KMS-11 (cell line): ENCODE measurements around the gene ATP9B.

Experiments
- H2AFZ ChIP-seq: fragments of 200-600 bp; sonication (generic); 2 replicates; pipeline ENCODE4 v1.6.1; 2016; ENCODE audit warnings: antibody characterized with exemption, mixed run types, low read depth
- H3K27ac ChIP-seq: fragments of 200-600 bp; sonication (generic); 2 replicates; pipeline ENCODE4 v1.6.1; 2016; ENCODE audit warnings: mild to moderate bottlenecking, mixed run types
- H3K27me3 ChIP-seq: fragments of 200-600 bp; sonication (generic); 2 replicates; pipeline ENCODE4 v1.6.1; 2017; ENCODE audit warnings: mild to moderate bottlenecking, low read depth, mixed run types, moderate library complexity; ENCODE audit not compliant: insufficient read depth
- H3K36me3 ChIP-seq: fragments of 200-600 bp; sonication (generic); 2 replicates; pipeline ENCODE4 v1.6.1; 2017; ENCODE audit warnings: mild to moderate bottlenecking, mixed run types; ENCODE audit not compliant: insufficient read depth
- H3K4me1 ChIP-seq: fragments of 200-600 bp; sonication (generic); 2 replicates; pipeline ENCODE4 v1.6.1; 2016; ENCODE audit warnings: mild to moderate bottlenecking, low read depth, mixed run types; ENCODE audit not compliant: poor library complexity, severe bottlenecking
- H3K4me2 ChIP-seq: fragments of 200-600 bp; sonication (generic); 2 replicates; pipeline ENCODE4 v1.7.0; 2016; ENCODE audit warnings: mild to moderate bottlenecking, mixed run types
- H3K4me3 ChIP-seq: fragments of 200-600 bp; sonication (generic); IDR thresholded peaks from 2 replicates; pipeline ENCODE4 v1.6.1; 2017; ENCODE audit warnings: low read depth, low read length, mixed read lengths; ENCODE audit not compliant: insufficient read depth
- H3K79me2 ChIP-seq: fragments of 200-600 bp; sonication (generic); 2 replicates; pipeline ENCODE4 v1.6.1; 2016; ENCODE audit warnings: low read depth, mixed run types; ENCODE audit not compliant: insufficient read depth
- H3K9ac ChIP-seq: fragments of 200-600 bp; sonication (generic); 2 replicates; pipeline ENCODE4 v1.6.1; 2016; ENCODE audit warnings: mild to moderate bottlenecking, mixed run types
- H4K20me1 ChIP-seq: fragments of 200-600 bp; sonication (generic); 2 replicates; pipeline ENCODE4 v1.6.1; 2016; ENCODE audit warnings: mild to moderate bottlenecking, mixed run types; ENCODE audit not compliant: insufficient read depth
- TF ChIP-seq, protein P1 (sequence below): fragments of 200-600 bp; sonication (generic); conservative IDR thresholded peaks from 2 replicates; pipeline ENCODE4 v1.6.1; 2017; ENCODE audit warnings: low read depth, mild to moderate bottlenecking, antibody characterized with exemption, low read length, moderate library complexity, mixed read lengths

The ATP9B gene

DNA sequence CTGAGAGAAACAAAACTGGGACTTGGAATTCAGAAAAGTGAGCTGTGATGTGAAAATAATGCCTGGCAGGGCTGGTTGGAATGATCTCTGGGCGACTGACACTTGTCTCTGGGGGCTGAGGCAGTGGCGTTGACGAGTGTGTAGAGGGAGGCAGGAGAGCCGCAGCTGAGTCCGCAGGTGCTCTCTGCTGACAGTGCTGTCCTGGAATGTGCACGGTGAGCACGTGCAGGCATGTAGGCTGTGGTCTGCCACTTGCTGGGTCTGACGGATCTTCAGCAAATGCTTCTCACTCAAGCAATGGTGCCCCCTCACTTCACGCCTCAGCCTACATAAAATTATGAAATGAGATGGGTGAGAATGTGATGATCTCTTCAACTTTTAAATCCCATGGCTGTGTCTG is 38.5 kb upstream of the ATP9B start:
- Histone ChIP-seq H3K4me1 (no peaks in the 10 kb centered on the region), H3K9ac (no peak overlapping the region), H3K27ac (no peak overlapping the region), H4K20me1 (no peaks in the 10 kb centered on the region), H3K4me2 (no peak overlapping the region), H2AFZ (no peak overlapping the region), H3K4me3 (no peak overlapping the region), H3K36me3 (no peaks in the 10 kb centered on the region), H3K79me2 (no peaks in the 10 kb centered on the region), H3K27me3 (no peaks in the 10 kb centered on the region)
- TF ChIP-seq, protein P1, sequence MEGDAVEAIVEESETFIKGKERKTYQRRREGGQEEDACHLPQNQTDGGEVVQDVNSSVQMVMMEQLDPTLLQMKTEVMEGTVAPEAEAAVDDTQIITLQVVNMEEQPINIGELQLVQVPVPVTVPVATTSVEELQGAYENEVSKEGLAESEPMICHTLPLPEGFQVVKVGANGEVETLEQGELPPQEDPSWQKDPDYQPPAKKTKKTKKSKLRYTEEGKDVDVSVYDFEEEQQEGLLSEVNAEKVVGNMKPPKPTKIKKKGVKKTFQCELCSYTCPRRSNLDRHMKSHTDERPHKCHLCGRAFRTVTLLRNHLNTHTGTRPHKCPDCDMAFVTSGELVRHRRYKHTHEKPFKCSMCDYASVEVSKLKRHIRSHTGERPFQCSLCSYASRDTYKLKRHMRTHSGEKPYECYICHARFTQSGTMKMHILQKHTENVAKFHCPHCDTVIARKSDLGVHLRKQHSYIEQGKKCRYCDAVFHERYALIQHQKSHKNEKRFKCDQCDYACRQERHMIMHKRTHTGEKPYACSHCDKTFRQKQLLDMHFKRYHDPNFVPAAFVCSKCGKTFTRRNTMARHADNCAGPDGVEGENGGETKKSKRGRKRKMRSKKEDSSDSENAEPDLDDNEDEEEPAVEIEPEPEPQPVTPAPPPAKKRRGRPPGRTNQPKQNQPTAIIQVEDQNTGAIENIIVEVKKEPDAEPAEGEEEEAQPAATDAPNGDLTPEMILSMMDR: no peak

DNA sequence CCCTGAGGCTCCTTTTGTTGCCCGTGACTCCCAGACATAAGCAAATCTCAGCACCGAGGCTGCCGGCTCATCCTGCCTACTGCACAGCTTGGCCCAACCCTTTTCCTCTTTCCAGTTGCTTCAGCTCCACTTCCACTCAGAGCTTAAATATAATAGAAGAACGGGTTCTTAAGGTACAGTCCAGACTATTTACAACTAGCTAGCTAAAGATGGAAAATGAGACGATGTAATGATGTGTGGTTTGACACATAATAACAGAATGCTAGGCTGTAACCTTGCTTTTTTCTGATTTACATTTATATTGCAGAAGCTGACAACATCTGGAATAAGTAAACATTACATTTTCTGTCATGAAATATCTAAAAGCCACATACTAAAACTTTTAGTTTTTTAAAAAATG is 26.9 kb upstream of the ATP9B start:
- H2AFZ ChIP-seq: no peak overlapping the region
- TF ChIP-seq, protein P1: no peak
- no peaks in the 10 kb centered on the region for H4K20me1 ChIP-seq
- H3K9ac ChIP-seq: no peak overlapping the region
- H3K79me2 ChIP-seq: no peaks in the 10 kb centered on the region
- H3K27ac ChIP-seq: no peak overlapping the region
- no peaks in the 10 kb centered on the region for H3K4me1 ChIP-seq
- H3K36me3 ChIP-seq: no peaks in the 10 kb centered on the region; the same call in 1 of the 2 replicates
- no peak overlapping the region for H3K4me2 ChIP-seq
- H3K4me3 ChIP-seq: no peak overlapping the region
- no peaks in the 10 kb centered on the region for H3K27me3 ChIP-seq

DNA sequence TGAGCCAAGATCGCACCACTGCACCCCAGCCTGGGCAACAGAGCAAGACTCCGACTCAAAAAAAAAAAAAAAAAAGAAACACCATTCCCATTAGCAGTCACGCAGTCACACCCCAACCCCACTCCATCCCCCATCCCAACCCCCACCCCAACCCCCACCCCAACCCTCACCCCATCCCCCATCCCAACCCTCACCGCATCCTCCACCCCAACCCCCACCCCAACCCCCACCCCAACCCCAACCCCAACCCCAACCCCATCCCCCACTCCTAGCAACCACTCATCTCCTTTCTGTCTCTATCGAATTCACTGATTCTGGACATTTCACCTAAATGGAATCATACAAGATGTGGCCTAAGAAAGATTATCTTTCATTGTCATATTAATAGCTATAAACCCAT is 25.9 kb upstream of the ATP9B start:
- TF ChIP-seq, protein P1: no peak
- no peaks in the 10 kb centered on the region; the same call in 1 of the 2 replicates for H3K36me3 ChIP-seq

DNA sequence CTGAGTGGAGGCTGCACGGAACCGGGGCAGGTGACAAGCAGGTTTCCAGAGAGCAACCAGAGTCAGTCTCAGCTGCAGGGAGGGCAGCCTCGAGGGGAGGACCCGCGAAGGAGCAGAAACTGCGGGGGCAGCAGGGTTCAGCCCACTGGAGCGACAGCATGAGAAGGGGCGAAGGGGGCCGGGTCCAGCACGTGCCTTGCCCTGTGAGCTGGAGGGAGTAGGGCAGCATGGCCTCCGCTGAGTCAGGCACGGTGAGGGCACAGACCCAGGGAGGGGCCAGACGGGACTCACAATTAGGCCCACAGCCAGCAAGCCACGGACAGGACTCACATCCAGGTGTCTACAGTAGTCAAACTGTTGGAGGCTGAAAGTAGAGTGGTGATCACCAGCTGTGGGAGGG is 22.7 kb upstream of the ATP9B start:
- no peaks in the 10 kb centered on the region for H3K79me2 ChIP-seq
- no peak overlapping the region for H3K4me3 ChIP-seq
- H3K27me3 ChIP-seq: no peaks in the 10 kb centered on the region
- H2AFZ ChIP-seq: no peak overlapping the region
- TF ChIP-seq, protein P1: no peak
- H4K20me1 ChIP-seq: no peaks in the 10 kb centered on the region
- H3K27ac ChIP-seq: no peak overlapping the region
- no peaks in the 10 kb centered on the region for H3K4me1 ChIP-seq
- H3K9ac ChIP-seq: no peak overlapping the region
- H3K4me2 ChIP-seq: no peak overlapping the region
- no peaks in the 10 kb centered on the region; the same call in 1 of the 2 replicates for H3K36me3 ChIP-seq

More for the DNA sequence above, 25.9 kb upstream of the ATP9B start:
- no peaks in the 10 kb centered on the region for H3K27me3 ChIP-seq
- H3K4me2 ChIP-seq: no peak overlapping the region
- no peaks in the 10 kb centered on the region for H4K20me1 ChIP-seq
- no peak overlapping the region for H3K4me3 ChIP-seq
- no peak overlapping the region for H2AFZ ChIP-seq
- no peak overlapping the region for H3K9ac ChIP-seq
- no peaks in the 10 kb centered on the region for H3K4me1 ChIP-seq
- H3K79me2 ChIP-seq: no peaks in the 10 kb centered on the region
- no peak overlapping the region for H3K27ac ChIP-seq
